ENCODE data around the gene RDH11.

DNA sequence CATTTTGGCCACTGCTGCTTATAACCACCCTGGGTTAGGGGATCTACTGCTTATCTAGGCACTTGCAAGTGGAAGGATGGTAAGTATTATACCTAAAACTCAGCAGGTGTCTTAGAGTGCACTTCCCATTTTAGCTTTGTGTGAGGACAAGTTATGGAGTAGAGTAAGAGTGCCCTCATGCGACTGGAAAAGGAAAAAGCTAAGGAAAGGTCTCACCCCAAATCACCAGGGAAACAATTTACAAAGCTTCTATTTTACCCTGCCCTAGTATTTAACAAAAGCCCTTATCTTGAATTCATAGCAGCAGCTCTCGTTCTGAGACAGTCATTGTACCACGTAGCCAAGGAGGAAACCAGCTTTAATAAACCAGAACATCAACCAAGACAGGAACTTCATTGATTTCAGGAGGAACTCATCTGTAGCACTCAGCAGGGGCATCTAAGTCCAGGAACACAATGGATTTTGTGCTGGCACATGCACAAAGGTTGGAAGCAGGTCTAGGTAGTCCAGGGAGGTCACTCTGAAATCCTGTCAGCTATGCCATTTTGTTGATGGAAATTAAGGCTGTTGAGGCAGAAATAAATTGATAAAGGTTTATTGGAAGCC lies 9.0 kb upstream of the RDH11 start:
- TF ChIP-seq CHD2 (IDR thresholded peaks at IDR 0.05; ENCODE audit: low read length, partially characterized antibody) (peak; percentile 15), RXRA (IDR thresholded peaks at IDR 0.05; ENCODE audit: borderline replicate concordance, low read depth) (no peak), RAD21 (IDR thresholded peaks at IDR 0.05; ENCODE audit: low read length) (peak; percentile 92), MAX (IDR thresholded peaks at IDR 0.05; ENCODE audit: low read depth) (no peak), TCF12 (IDR thresholded peaks at IDR 0.05) (no peak), RFX5 (IDR thresholded peaks at IDR 0.05; ENCODE audit: low read length) (0 out of 2 replicates have a peak, but pooled peaks have one; percentile 11), POLR2AphosphoS5 (IDR thresholded peaks at IDR 0.05; ENCODE audit: low read depth, low read length) (no peak), RCOR1 (IDR thresholded peaks at IDR 0.05; ENCODE audit: low read length) (0 out of 2 replicates have a peak, but pooled peaks have one; percentile 22), USF2 (IDR thresholded peaks at IDR 0.05; ENCODE audit: borderline replicate concordance, low read depth, low read length) (no peak), NRF1 (IDR thresholded peaks at IDR 0.05; ENCODE audit: low read depth, low read length) (no peak), FOXJ3 (CRISPR knock-in tag; IDR thresholded peaks at IDR 0.05) (no peak), ELF1 (IDR thresholded peaks at IDR 0.05) (no peak)
- TF ChIP-seq, protein P1, sequence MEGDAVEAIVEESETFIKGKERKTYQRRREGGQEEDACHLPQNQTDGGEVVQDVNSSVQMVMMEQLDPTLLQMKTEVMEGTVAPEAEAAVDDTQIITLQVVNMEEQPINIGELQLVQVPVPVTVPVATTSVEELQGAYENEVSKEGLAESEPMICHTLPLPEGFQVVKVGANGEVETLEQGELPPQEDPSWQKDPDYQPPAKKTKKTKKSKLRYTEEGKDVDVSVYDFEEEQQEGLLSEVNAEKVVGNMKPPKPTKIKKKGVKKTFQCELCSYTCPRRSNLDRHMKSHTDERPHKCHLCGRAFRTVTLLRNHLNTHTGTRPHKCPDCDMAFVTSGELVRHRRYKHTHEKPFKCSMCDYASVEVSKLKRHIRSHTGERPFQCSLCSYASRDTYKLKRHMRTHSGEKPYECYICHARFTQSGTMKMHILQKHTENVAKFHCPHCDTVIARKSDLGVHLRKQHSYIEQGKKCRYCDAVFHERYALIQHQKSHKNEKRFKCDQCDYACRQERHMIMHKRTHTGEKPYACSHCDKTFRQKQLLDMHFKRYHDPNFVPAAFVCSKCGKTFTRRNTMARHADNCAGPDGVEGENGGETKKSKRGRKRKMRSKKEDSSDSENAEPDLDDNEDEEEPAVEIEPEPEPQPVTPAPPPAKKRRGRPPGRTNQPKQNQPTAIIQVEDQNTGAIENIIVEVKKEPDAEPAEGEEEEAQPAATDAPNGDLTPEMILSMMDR (IDR thresholded peaks at IDR 0.05) = peak; percentile 78

Measured in SK-N-SH (cell line).